ENCODE results near the gene NOX3. TPM values are rescaled to one million over a fixed set of nuclear protein-coding genes. Genes with fewer than 3 reads are reported as not detected.

The NOX3 gene
- total and polyA plus RNA-seq, 9 of the 15 experiments (the other 6 are each of a cell fraction or from before 2014, with no cell fraction given) = not detected

- no peaks in the 10 kb centered on the region for H3K36me3 ChIP-seq (ENCODE audit: control insufficient read depth, insufficient read depth, low read length)
- intact Hi-C loops (cut with micrococcal nuclease) = no loop called here
- H3K4me1 ChIP-seq (replicated peaks in 1 of 2; ENCODE audit: control insufficient read depth in 2 of 2, insufficient read depth in 2 of 2, low read length in 2 of 2) = no peaks in the 10 kb centered on the region
- POLR2A ChIA-PET = interaction anchor here (0.7 kb wide), 1 partner anchor 658 kb away, joined by 3 read pairs; no protein-coding TSS in a partner anchor
- CTCF ChIA-PET (ENCODE audit: low intra/inter-chr PET ratio) = no interaction called here
- H3K9me3 ChIP-seq (replicated peaks; ENCODE audit: control insufficient read depth, insufficient read depth, low read depth, low read length) = no peaks in the 10 kb centered on the region
- ATAC-seq (no peak), FAIRE-seq (no peak), DNase-seq (ENCODE audit: extremely low read depth in 1 of 4, low spot score in 3 of 4) (no peak)
- WGBS (ENCODE audit: insufficient coverage, low coverage, missing lambda C conversion rate) = 0% methylated on average over 3 of the region's 3 CpGs
- H3K79me2 ChIP-seq (ENCODE audit: control insufficient read depth, insufficient read depth, low read length) = no peaks in the 10 kb centered on the region
- no peaks in the 10 kb centered on the region for H3K9me1 ChIP-seq (ENCODE audit: control insufficient read depth, insufficient read depth, low read length)
- no peak overlapping the region for H2AFZ ChIP-seq (ENCODE audit: low read depth, low read length)
- TF ChIP-seq ZBTB5 (IDR thresholded peaks at IDR 0.05) (no peak), POLR2H (tag; IDR thresholded peaks at IDR 0.05; ENCODE audit: low read depth) (no peak), POLR2B (IDR thresholded peaks at IDR 0.05; ENCODE audit: low read depth, partially characterized antibody) (no peak), ARID1B (IDR thresholded peaks at IDR 0.05) (no peak)
- no peaks in the 10 kb centered on the region for H4K20me1 ChIP-seq (replicated peaks; ENCODE audit: control insufficient read depth, insufficient read depth, low read length)
- H3K9ac ChIP-seq (ENCODE audit: insufficient read depth in 1 of 2, low read depth in 2 of 2, low read length in 2 of 2) = no peak overlapping the region
- H3K4me2 ChIP-seq (ENCODE audit: insufficient read depth, low read length) = no peak overlapping the region
- peaks cover 10 to 15% of the 10 kb centered on the region in 2 experiments; a peak in 4 of 5 replicates for H3K27me3 ChIP-seq (ENCODE audit: control insufficient read depth in 2 of 2, insufficient read depth in 2 of 2, low read length in 2 of 2)
- no peak overlapping the region for H3K27ac ChIP-seq (ENCODE audit: extremely low read depth, low read depth, low read length)
- in situ Hi-C loops (cut with MboI) = no loop called here
- no peak overlapping the region for H3K4me3 ChIP-seq
- no TSS peak for BruUV-seq (replicated peaks)
Observed at GRCh38 chr6:155426408-155426945, 29.2 kb downstream of the NOX3 start.

Measured in K562 (cell line).